Metanephros (tissue), 2 donors: Measurements from ENCODE around the gene CCDC85C. TPM values are rescaled to one million over a fixed set of nuclear protein-coding genes. Genes with fewer than 3 reads are reported as not detected.

Experiments
- small RNA-seq: library from RNA; depleted of rRNA; stranded (forward); fragments of <200 nt; gene quantifications from one replicate; pipeline ENCODE3, GENCODE V24; 2014; ENCODE audit warnings: low replicate concordance
- total RNA-seq: library from RNA; depleted of rRNA; stranded (reverse); fragments of >200 nt; gene quantifications from one replicate; pipeline ENCODE4 v1.2.3, GENCODE V29; 2014

The CCDC85C gene
- 11.3 TPM for total RNA-seq

DNA sequence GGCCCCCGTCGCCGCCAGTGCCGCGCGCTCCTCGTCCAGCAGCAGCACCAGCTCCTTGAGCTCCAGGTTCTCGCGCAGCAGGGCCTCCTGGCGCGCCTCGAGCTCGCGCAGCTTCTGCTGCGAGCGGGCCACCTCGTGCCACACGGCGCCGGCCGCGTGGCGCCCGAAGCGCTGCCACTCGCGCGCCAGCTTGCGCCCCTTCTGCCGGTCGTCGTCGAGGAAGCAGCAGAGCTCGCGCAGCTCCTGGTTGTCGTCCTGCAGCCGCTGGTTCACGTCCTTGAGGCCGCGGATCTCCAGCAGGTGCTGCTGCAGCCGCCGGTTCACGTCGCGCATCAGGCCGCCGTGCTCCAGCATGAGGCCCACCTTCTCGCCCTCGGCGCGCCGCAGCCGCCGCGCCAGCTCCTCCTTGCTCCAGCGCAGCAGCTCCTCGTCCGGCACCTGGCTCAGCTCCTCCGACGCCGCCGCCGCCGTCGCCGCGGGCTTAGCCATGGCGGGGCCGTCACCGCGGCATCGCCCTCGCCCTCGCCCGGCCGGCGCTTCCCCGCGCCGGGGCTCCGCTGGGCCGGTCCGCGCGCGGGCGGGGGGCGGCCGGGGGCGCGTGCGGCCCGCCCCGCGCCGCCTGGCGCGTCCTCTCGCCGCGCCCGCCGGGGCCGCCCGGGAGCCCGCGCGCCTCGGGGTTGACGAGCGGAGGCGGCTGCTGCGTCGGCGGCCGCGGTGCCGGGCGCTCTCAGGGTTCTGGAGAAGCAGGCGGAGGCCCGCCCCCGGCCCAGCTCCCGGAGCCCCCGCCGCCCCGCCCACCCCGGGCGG lies at the start of gene CCDC85C:
CCDC85C (minus strand) TSS at position 737 of the 807 bp plus-strand sequence; CDS start at position 489, 248 bp downstream.

GRCh38 chr14:99644723-99645544 lies 40.9 kb upstream of the CCDC85C start, which contains the start of gene HHIPL1:
Gene HHIPL1, plus strand, starts transcription at chr14:99645129. Its CDS starts 79 bp downstream, at chr14:99645208.

GRCh38 chr14:99480917-99481744 lies 122.9 kb downstream of the CCDC85C start, which contains the start of gene CCNK:
Gene CCNK, plus strand, starts transcription at chr14:99481409. Its CDS starts 11,269 bp downstream, at chr14:99492678.

DNA sequence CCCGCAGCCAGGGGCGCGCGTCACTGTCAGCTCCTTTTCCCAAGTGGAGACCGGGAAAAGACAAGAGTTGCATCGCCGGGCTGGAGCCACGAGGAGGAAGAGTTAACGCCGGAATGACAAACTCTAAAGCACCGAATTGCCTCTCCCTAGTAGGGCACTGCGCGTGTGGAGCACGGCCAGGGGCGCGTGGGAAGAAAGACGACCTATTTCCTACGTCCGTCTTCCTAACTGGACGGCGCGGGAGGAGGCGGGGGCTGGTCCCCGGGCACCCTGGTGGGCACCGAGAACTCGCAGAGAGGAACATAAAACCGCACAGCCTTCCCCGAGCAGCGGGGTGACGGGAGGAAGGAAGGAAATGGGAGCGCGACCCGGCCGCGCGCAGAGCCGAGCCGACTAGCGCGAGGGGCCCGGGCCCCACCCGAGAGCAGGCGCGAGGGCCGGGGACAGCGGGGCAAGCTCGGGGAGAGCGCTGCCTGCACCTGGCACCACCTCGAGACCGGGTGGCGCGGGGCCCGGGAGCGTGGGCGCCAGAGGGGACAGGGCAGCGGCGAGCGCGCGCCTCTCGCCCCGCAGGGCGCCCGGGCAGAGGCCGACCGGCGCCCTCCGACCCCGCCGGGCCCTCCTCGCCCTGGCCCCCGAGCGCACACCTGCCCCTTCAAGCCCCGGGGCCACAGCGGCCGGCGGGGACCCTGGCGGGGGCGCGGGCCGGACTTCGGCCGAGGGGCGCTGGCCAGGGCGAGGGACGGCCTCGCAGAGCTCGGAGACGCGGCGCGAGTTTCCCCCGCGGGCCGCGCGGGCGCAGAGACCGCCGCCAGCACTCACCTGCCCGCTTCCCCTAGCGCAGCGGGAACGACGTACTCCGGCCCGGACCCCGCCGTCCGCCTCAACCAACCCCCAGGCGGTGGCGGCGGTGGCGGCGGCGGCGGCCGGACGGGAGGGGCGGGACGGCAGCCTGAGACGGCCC lies 123.8 kb downstream of the CCDC85C start, which contains the start of gene SETD3:
SETD3 (minus strand) TSS at position 954 of the 964 bp plus-strand sequence. CDS start 15,054 bp downstream, outside the sequence.

Small RNA genes within 50 kb of the gene (small RNA-seq; reads per million reads assigned to genes)
- not detected for gene RF00019

Other genes with a start within 250 kb of the CCDC85C start
- gene SETD3, start 123.3 kb downstream of the CCDC85C start, total RNA-seq, result 62.1 TPM
- gene CCNK, start 122.8 kb downstream of the CCDC85C start, total RNA-seq, result 35.8 TPM
- 3.4 TPM for gene HHIPL1, start 40.9 kb upstream of the CCDC85C start, total RNA-seq
- 2.3 TPM for gene CYP46A1, start 80.1 kb upstream of the CCDC85C start, total RNA-seq
- 46.6 TPM for gene EML1, start 189.2 kb upstream of the CCDC85C start, total RNA-seq